ENCODE results near the gene ACOD1. TPM values are rescaled to one million over a fixed set of nuclear protein-coding genes. Genes with fewer than 3 reads are reported as not detected.

The ACOD1 gene
- total RNA-seq, 1 experiment from 2014 or later, result not detected

- Histone ChIP-seq H2BK5ac (ENCODE audit: insufficient read length, low read length) (no peak overlapping the region), H2AK5ac (ENCODE audit: insufficient read length, low read length) (no peak overlapping the region), H2AFZ (ENCODE audit: low read length) (no peak overlapping the region), H3K14ac (ENCODE audit: insufficient read depth, low read length) (no peak overlapping the region), H2BK12ac (ENCODE audit: insufficient read length, low read depth, low read length) (no peak overlapping the region), H4K20me1 (ENCODE audit: control insufficient read depth, insufficient read depth, insufficient read length) (no peaks in the 10 kb centered on the region), H3K56ac (ENCODE audit: insufficient read length, low read depth, low read length) (no peak overlapping the region), H4K91ac (ENCODE audit: insufficient read length, low read depth, low read length) (no peak overlapping the region), H3K79me1 (ENCODE audit: insufficient read depth, low read depth, low read length, poor library complexity, severe bottlenecking) (no peaks in the 10 kb centered on the region), H3T11ph (ENCODE audit: low read length) (no peak overlapping the region), H2BK20ac (ENCODE audit: low read depth, low read length, poor library complexity, severe bottlenecking) (no peak overlapping the region), H3K23ac (ENCODE audit: insufficient read length, low read depth, low read length) (no peak overlapping the region), H3K9me3 (ENCODE audit: control insufficient read depth, low read depth, low read length) (no peaks in the 10 kb centered on the region), H4K5ac (ENCODE audit: insufficient read length, low read depth, low read length) (no peak overlapping the region), H3K9ac (ENCODE audit: extremely low read depth, insufficient read length, low read length) (no peak overlapping the region), H3K79me2 (ENCODE audit: insufficient read depth, low read length) (no peaks in the 10 kb centered on the region), H3K4me2 (ENCODE audit: insufficient read depth, insufficient read length, low read length) (no peak overlapping the region), H2BK120ac (ENCODE audit: low read depth, low read length, poor library complexity, severe bottlenecking) (no peak overlapping the region), H2BK15ac (ENCODE audit: low read depth, low read length) (no peak overlapping the region), H3K27ac (ENCODE audit: insufficient read length, low read depth, low read length) (no peak overlapping the region), H3K27me3 (ENCODE audit: insufficient read depth, low read length) (no peaks in the 10 kb centered on the region), H4K8ac (replicated peaks; ENCODE audit: insufficient read length, low read depth, low read length) (no peak overlapping the region), H3K4me1 (ENCODE audit: insufficient read depth, low read length) (no peaks in the 10 kb centered on the region), H3K23me2 (ENCODE audit: insufficient read length, low read depth, low read length, poor library complexity, severe bottlenecking) (no peaks in the 10 kb centered on the region), H3K4ac (ENCODE audit: low read depth, low read length) (no peak overlapping the region), H3K18ac (ENCODE audit: insufficient read length, low read depth, low read length) (no peak overlapping the region)
- no peak overlapping the region for H3K4me3 Mint-ChIP-seq
- no peak overlapping the region for H3K27ac Mint-ChIP-seq
- no CpG with 5 or more reads among the region's 6 CpGs for WGBS (ENCODE audit: extremely low coverage, insufficient read length, low lambda C conversion rate)
- H3K4me1 Mint-ChIP-seq, result no peaks in the 10 kb centered on the region
- peaks cover 16 to 17% of the 10 kb centered on the region in 2 experiments for H3K9me3 Mint-ChIP-seq
- peaks cover 2% of the 10 kb centered on the region; the same call in 1 of the 2 replicates for H3K27me3 Mint-ChIP-seq (ENCODE audit: low read depth)
- TF ChIP-seq, protein P1, sequence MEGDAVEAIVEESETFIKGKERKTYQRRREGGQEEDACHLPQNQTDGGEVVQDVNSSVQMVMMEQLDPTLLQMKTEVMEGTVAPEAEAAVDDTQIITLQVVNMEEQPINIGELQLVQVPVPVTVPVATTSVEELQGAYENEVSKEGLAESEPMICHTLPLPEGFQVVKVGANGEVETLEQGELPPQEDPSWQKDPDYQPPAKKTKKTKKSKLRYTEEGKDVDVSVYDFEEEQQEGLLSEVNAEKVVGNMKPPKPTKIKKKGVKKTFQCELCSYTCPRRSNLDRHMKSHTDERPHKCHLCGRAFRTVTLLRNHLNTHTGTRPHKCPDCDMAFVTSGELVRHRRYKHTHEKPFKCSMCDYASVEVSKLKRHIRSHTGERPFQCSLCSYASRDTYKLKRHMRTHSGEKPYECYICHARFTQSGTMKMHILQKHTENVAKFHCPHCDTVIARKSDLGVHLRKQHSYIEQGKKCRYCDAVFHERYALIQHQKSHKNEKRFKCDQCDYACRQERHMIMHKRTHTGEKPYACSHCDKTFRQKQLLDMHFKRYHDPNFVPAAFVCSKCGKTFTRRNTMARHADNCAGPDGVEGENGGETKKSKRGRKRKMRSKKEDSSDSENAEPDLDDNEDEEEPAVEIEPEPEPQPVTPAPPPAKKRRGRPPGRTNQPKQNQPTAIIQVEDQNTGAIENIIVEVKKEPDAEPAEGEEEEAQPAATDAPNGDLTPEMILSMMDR (conservative IDR thresholded peaks at IDR 0.05), result no peak
- peaks cover 0 to 13% (median 6%) of the 10 kb centered on the region in 3 experiments; a peak in 5 of 7 replicates for H3K36me3 Mint-ChIP-seq (ENCODE audit: insufficient read depth in 1 of 3, low read depth in 3 of 3)
- DNase-seq, result no peak
Observed at GRCh38 chr13:76954538-76954937, 6.2 kb downstream of the ACOD1 start.

Data from H9 (cell line).